Smooth muscle cell (in vitro differentiated cells): ENCODE data around the gene TUG1. TPM values are rescaled to one million over a fixed set of nuclear protein-coding genes. Genes with fewer than 3 reads are reported as not detected.

Source experiments
- DNase-seq: peaks from one replicate; lab custom pipeline; 2025; ENCODE audit not compliant: unreplicated experiment; lab: John Stamatoyannopoulos, UW
- H2AFZ ChIP-seq: fragments of 200-600 bp; sonication (generic); 2 replicates; pipeline ENCODE4 v1.6.0; 2016; ENCODE audit warnings: antibody characterized with exemption, low read depth, mild to moderate bottlenecking
- H3F3A ChIP-seq: fragments of 200-600 bp; sonication (generic); 2 replicates; pipeline ENCODE4 v1.6.0; 2017; ENCODE audit warnings: antibody characterized with exemption, low read depth
- H3K27ac ChIP-seq: fragments of 200-600 bp; sonication (generic); 2 replicates; pipeline ENCODE4 v1.5.1; 2016; ENCODE audit warnings: low read depth, mild to moderate bottlenecking
- H3K27me3 ChIP-seq: fragments of 200-600 bp; sonication (generic); 2 replicates; pipeline ENCODE4 v1.6.1; 2016; ENCODE audit warnings: low read depth, mild to moderate bottlenecking
- H3K36me3 ChIP-seq: fragments of 200-600 bp; sonication (generic); 2 replicates; pipeline ENCODE4 v1.5.1; 2016; ENCODE audit warnings: low read depth
- H3K4me1 ChIP-seq: fragments of 200-600 bp; sonication (generic); 2 replicates; pipeline ENCODE4 v1.5.1; 2016; ENCODE audit warnings: low read depth
- H3K4me2 ChIP-seq: fragments of 200-600 bp; sonication (generic); 2 replicates; pipeline ENCODE4 v1.6.0; 2016; ENCODE audit warnings: mild to moderate bottlenecking
- H3K4me3 ChIP-seq: fragments of 200-600 bp; sonication (generic); 2 replicates; pipeline ENCODE4 v1.5.1; 2016; ENCODE audit warnings: mild to moderate bottlenecking
- H3K79me2 ChIP-seq: fragments of 200-600 bp; sonication (generic); 2 replicates; pipeline ENCODE4 v1.6.0; 2016; ENCODE audit warnings: low read depth, mild to moderate bottlenecking
- H3K9ac ChIP-seq: fragments of 200-600 bp; sonication (generic); 2 replicates; pipeline ENCODE4 v1.6.0; 2016; ENCODE audit warnings: low read depth
- H3K9me3 ChIP-seq: fragments of 200-600 bp; sonication (generic); replicated peaks from 2 replicates; pipeline ENCODE4 v1.5.1; 2016; ENCODE audit warnings: low read depth
- H4K20me1 ChIP-seq: fragments of 200-600 bp; sonication (generic); 2 replicates; pipeline ENCODE4 v1.6.0; 2016; ENCODE audit warnings: low read depth
- CTCF ChIP-seq: fragments of 200-600 bp; sonication (generic); IDR thresholded peaks from 2 replicates; pipeline ENCODE4 v1.5.1; 2017; ENCODE audit warnings: borderline replicate concordance, mild to moderate bottlenecking, antibody characterized with exemption; ENCODE audit not compliant: insufficient read depth, poor library complexity, severe bottlenecking
- WGBS: methylation state at CpG from one replicate; pipeline ENCODE4 v1.1.7; 2016; ENCODE audit warnings: low lambda C conversion rate; 5-methylcytosine and 5-hydroxymethylcytosine counted together
- polyA plus RNA-seq: library from polyadenylated mRNA; unstranded; fragments of >200 nt; fragmentation: Nextera tagmentation; extraction: Ambion mirVana; gene quantifications from 2 replicates; pipeline ENCODE4 v1.2.1, GENCODE V29; 2016
- total RNA-seq: library from RNA; depleted of rRNA; stranded (reverse); fragments of >200 nt; gene quantifications from 2 replicates; pipeline ENCODE4 v1.2.3, GENCODE V29; 2014

The TUG1 gene
- total and polyA plus RNA-seq, 2 experiments from 2014 or later: 30.6 to 119 TPM

GRCh38 chr22:30970356-30970746, 1.3 kb downstream of the TUG1 start:
- DNase-seq: no peak
- Histone ChIP-seq H3K27me3 (no peaks in the 10 kb centered on the region), H3K4me2 (peak overlapping the region; percentile 98), H3K27ac (peak overlapping the region; percentile 93), H3K4me3 (peak overlapping the region; percentile 96), H2AFZ (no peak overlapping the region), H3K4me1 (peaks cover 20% of the 10 kb centered on the region), H3K9me3 (no peaks in the 10 kb centered on the region), H4K20me1 (peaks cover 38% of the 10 kb centered on the region), H3F3A (peaks cover 5% of the 10 kb centered on the region), H3K36me3 (peaks cover 35% of the 10 kb centered on the region), H3K9ac (peak overlapping the region; percentile 96), H3K79me2 (peaks cover 87% of the 10 kb centered on the region)
- 31% methylated on average over 3 of the region's 3 CpGs for WGBS
- TF ChIP-seq CTCF: no peak

- Histone ChIP-seq H2AFZ (no peak overlapping the region), H3K9ac (no peak overlapping the region), H3K79me2 (peaks cover 40% of the 10 kb centered on the region), H3K4me2 (no peak overlapping the region), H3K9me3 (no peaks in the 10 kb centered on the region), H3K27me3 (no peaks in the 10 kb centered on the region), H4K20me1 (peaks cover 16% of the 10 kb centered on the region), H3K4me1 (no peaks in the 10 kb centered on the region), H3K4me3 (no peak overlapping the region), H3K27ac (no peak overlapping the region), H3K36me3 (peaks cover 19% of the 10 kb centered on the region), H3F3A (peaks cover 8% of the 10 kb centered on the region)
- no peak for DNase-seq
- WGBS: 95% methylated on average over 3 of the region's 3 CpGs
- TF ChIP-seq CTCF: no peak
Measured at GRCh38 chr22:30978304-30978962, 9.4 kb downstream of the TUG1 start.

GRCh38 chr22:30979932-30980331, 10.9 kb downstream of the TUG1 start:
- no peak overlapping the region for H3K9ac ChIP-seq
- no peak overlapping the region for H3K4me3 ChIP-seq
- WGBS: 75% methylated on average over 3 of the region's 3 CpGs
- H3K4me2 ChIP-seq: no peak overlapping the region
- H3K27me3 ChIP-seq: no peaks in the 10 kb centered on the region
- no peaks in the 10 kb centered on the region for H3K9me3 ChIP-seq
- DNase-seq: no peak
- no peak overlapping the region for H2AFZ ChIP-seq
- peaks cover 8% of the 10 kb centered on the region for H3F3A ChIP-seq
- no peaks in the 10 kb centered on the region for H3K4me1 ChIP-seq
- H4K20me1 ChIP-seq: peaks cover 16% of the 10 kb centered on the region
- H3K79me2 ChIP-seq: peaks cover 27% of the 10 kb centered on the region
- no peak overlapping the region for H3K27ac ChIP-seq
- H3K36me3 ChIP-seq: peaks cover 6% of the 10 kb centered on the region
- TF ChIP-seq CTCF: no peak

GRCh38 chr22:30982512-30982911, 13.4 kb downstream of the TUG1 start:
- Histone ChIP-seq H3K27me3 (no peaks in the 10 kb centered on the region), H3F3A (peaks cover 8% of the 10 kb centered on the region), H3K9me3 (no peaks in the 10 kb centered on the region), H3K27ac (no peak overlapping the region), H3K79me2 (peaks cover 2% of the 10 kb centered on the region), H3K4me3 (no peak overlapping the region), H2AFZ (no peak overlapping the region), H3K36me3 (no peaks in the 10 kb centered on the region), H3K4me1 (no peaks in the 10 kb centered on the region), H3K9ac (no peak overlapping the region), H3K4me2 (no peak overlapping the region), H4K20me1 (peaks cover 13% of the 10 kb centered on the region)
- DNase-seq: no peak
- no peak for TF ChIP-seq CTCF
- 100% methylated on average over 2 of the region's 2 CpGs for WGBS
